GM21529 (cell line): ENCODE results near the gene SALL4.
"Not testable (repeated sequence)": the region's sequence is repeated elsewhere in the genome, so short reads cannot be mapped to it uniquely, and the experiment has no call there.

Experiments
- ATAC-seq: cut with Tn5 transposase; IDR thresholded peaks from one replicate; pipeline ENCODE4 v1.9.1; 2021; ENCODE audit not compliant: unreplicated experiment

Gene SALL4

DNA sequence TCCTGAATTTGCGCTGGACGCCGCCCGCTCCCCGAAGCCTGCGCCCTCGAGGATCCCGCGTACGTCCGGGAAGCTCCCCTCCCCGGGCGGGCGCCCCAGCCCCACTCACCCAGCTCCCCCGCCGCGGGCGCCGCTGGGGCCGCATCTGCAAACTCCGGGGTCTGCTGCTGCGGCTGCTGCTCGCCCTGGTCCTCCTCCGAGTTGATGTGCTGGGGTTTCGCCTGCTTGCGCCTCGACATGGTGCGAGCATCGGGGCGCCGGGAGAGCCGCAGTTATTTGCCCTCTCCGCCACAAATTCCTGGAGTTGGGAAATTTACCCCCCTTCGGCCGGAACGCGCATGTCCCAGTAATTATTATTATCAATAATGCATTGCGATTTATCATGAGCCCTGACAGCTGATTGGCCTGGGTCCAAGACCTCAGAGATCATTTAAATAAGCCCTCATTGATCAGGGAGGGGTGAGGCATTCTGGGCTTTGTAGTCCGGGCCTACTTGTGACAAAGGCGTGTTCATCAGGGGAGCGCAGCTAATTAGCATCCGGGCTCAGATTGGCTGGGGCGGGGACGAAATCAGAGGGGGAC lies at the start of gene SALL4:
Gene SALL4 (minus strand): TSS at position 352 of the 582 bp plus-strand sequence. CDS start 113 bp downstream, at position 239.
- ATAC-seq, result no peak

DNA sequence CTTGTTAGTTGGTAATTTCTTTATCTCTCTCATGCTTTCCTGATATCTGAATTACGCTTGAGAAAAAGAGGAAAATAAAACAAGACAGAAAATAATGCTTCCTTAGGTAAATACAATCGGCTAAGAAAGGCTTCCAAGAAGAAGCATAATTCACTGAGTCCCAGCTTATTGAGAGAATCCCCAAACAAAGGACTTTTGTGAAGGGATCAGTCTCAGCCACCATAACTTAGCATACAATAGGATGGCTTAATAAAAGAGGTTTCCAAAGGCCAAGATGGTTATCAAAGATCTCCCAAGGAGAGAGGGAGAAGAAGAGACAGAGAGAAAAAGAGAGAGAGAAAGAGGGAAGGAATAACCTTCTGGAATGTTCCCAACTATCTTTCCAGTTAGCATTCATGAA lies 46.0 kb upstream of the SALL4 start:
- no peak for ATAC-seq

DNA sequence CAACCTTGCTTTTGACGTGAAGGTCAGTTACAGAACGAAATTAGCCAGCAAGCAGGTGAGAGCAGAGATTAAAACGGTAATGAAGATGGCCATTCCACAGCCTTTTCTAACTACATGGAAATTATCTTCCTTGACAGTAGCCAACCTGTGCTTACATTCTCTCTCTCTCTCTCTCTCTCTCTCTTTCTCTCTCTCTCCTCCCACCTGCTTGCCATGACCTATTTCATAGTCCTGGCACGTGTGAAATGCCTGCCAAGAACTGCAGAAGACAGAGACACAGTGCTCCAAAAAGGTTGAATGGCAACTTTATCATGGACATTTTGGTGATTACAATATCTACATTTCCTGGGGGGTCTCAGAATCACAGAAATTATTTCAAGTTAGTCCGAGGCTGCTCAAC lies 38.5 kb upstream of the SALL4 start:
- no peak for ATAC-seq

DNA sequence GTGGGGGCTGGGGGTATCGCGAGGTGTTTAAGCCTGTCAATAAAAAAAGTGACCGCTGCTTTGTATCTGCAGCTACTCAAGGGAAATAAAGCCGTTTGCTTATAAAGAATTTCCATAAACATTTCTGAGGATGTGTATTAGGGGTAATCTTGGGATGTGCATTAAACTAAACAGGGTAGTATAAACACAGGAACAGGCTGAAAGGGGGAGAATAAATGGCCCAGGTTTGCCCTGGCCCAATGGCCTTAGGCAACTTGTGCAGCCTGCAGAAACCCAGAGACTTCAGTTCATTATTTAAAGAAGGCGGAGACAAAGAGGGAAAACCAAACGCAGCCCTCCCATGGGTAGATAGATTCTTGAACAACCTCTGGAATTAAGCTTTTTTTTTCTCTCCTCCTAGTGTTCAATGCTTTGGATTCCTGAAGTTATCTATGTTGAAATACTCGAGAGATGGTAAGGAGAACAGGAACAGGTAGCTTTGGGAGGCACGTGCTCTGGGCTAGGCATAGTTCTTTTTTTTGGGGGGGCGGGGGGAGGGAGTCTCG lies 35.6 kb upstream of the SALL4 start:
- no peak for ATAC-seq

DNA sequence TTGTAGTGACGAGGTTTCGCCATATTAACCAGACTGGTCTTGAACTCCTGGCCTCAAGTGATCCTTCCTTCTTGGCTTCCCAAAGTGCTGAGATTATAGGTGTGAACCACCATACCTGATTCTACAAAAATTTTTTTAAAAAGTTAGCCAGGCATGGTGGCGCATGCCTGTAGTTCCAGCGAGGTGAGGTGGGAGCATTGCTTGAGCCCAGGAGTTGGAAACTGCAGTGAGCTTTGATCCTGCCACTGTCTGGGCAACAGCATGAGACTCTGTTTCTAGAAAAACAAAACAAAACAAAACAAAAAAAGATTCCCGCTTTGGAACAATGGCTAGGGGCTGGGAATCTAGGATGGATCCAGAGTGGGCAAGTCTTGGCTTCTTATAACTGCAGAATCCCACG lies 35.1 kb upstream of the SALL4 start:
- no peak for ATAC-seq

DNA sequence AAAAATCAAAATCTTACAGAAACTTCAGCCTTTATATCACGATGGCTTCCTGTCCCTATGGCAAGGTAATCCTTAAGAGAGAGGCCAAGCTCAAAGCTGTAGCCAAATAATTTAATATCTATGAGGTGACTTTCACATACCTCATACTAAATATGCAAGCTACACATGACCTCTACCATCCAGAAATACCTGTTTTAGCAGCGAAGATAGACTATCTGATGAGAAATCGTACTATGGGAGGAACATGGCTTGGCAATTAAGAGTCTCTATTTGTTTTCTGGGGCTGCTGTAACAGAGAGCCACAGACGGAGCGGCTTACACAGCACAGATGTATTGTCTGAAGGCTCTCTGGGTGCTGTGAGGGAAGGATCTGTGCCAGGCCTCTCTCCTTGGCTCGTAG lies 31.0 kb upstream of the SALL4 start:
- ATAC-seq, result no peak

DNA sequence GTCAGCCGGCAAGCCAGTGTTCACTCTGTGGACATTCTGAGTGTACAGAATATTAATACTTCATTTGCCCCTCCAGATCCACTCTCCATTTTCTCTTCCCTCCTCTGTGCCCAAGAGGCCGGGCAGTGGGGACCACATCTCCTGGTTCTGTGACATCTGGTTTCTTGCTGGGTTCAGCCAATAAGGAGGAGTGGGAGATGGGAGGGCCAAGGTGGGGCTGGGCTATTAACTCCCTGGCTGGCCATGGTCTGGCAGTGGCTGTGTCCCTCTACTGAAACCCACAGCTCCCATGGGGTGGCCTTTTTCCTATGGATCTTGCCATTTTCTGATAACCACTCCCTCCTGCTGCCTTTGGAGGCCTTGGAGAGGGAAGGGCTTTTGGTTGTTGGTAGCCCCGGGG lies 30.0 kb upstream of the SALL4 start:
- no peak for ATAC-seq

DNA sequence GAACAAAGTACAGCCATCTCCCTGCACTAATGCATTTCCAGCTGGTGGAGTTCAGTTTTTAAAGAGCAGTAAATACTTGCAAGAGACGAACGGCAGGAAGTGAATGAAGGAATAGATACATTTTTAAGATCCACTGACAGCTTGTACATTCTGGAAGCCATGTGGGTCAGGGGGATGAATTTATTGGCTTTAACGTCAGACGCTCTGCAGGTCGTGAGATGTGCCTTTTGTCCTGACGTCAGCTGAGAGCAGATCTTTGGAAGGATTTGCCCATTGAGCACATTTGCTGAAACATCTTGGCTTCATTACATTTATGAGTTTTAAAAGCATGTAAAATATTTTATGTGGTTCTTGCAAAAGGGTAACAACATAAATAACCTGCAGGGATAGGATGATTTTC lies 29.5 kb upstream of the SALL4 start:
- no peak for ATAC-seq

DNA sequence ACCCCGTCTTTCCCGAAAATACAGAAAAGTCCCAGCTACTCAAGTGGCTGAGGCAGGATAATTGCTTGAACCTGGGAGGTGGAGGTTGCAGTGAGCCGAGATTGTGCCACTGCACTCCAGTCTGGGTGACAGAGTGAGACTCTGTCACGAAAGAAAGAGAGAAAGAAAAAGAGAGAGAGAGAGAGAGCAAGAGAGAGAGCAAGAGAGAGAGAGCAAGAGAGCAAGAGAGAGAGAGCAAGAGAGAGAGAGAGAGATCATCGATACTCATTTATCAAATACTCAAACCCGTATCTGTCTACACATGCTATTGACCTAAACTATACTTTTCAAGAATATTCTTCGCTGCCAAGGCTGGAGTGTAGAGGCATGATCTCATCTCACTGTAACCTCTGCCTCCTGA lies 28.2 kb upstream of the SALL4 start:
- no peak for ATAC-seq

DNA sequence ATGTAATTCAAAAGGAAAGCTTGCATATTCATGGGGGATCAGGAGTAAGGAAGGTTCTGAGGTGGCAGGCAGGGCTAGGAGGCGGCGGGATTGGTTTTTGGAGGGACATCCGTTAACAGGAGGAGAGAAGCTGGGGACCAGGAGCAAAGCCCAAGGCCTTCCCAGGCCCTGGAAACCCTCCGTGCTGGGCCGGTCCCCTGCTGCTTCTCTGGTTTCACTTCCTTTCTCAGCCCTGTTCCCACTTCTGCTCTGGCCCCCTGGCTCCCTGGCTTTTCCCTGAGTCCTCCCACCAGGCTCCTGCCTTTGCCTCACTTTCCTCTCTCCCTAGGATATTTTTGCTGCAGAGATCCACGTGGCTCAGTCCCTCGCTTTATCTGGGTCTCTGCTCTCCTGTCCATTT lies 26.4 kb upstream of the SALL4 start:
- ATAC-seq, result no peak

DNA sequence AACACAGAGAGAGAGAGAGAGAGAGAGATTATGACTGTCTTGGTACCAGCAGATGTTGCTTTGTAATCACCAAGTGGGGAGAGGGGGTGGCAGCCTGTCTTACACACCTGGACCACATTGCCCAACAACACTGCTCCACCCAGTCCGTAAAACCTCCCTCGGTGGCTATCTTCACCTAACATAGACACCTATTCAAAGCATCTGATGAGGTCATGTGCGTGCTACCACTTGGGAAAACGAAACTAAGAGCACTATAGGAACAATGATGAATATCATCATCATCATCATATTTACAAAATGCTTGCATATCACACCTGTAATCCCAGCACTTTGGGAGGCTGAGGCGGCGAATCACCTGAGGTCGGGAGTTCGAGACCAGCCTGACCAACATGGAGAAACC lies 24.1 kb upstream of the SALL4 start:
- ATAC-seq, result no peak

DNA sequence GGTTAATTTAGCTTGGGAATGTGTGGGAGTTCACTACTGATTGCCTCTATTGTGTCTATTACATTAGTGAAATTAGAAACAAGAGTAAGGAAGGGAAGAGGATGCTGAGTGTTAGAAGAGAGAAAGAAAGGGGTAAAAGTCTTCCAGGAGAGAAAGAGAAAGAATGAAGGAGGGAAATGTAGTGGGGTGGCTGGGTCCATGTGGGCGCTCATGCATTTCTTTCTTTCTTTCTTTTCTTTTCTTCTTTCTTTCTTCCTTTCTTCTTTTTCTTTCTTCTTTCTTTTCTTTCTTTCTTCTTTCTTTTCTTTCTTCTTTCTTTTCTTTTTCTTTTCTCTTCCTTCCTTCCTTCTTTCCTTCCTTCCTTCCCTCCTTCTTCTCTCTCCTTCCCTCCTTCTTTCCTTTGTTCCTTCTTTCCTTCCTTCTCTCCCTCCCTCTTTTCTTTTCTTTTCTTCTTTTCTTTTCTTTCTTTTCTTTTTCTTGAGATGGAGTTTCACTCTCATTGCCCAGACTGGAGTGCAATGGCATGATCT lies 16.2 kb upstream of the SALL4 start:
- no peak for ATAC-seq

DNA sequence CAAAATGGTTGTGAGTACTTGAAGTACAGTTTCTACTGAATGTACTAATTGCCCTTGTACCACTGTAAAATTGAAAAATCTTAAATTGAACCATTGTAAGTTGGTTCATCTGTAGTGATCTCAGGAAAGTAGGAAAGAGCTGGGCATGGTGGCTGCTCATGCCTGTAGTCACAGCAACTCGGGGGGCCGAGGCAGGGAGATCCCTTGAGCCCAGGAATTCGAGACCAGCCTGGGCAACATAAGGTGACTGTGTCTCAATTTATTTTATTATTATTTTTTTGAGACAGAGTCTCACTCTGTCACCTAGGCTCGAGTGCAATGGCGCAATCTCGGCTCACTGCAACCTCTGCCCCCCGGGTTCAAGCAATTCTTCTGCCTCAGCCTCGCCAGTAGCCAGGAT lies 14.5 kb upstream of the SALL4 start:
- not testable (repeated sequence) for ATAC-seq

DNA sequence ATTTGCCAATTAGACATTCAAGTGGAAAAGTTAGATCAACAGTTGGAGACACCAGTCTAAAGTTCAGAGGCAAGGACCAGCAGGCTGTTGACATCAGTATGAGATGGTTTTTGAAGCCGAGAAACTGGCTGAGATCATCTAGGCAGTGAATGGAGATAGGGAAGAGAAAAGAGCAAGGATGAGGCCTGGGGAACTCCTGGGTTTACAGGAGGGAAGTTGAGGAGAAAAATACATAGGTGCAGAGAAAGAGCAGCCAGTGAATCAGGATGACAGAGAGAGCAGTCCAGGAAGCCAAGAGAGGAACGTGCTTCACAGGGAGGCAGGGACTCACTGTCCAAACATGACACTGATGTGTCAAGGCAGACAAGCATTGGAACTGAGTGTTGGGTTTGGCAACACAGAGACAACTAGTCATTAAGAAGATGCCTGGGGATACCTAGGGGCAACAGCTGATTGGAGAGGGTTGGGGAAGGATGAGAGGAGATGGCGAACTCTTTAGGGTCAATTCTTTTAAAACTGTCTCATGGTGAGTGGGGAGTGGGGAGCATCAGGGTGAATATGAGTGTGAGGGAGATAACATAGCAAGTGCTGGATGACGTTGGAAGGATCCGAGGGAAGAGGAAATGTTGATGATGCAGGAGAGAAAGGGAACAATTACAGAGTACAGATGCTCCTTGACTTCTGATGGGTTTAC lies 13.2 kb upstream of the SALL4 start:
- no peak for ATAC-seq

DNA sequence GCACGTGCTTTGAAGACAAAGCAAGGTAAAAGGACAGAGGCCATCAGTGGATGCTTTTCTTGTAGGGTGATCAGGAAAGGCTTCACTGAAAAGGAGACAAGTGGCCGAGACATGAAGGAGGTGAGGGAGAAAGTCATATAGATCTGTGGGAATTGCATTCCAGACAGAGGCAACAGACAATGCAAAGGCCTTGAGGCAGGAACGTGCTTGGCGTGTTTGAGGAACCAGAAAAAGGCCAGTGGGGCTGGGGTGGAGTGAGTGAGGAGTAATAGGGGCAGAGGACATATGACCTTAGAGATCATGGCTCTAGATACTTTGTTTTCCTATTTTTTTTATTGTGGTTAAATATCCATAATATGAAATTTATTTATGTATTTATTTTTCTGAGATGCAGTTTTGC lies 10.5 kb upstream of the SALL4 start:
- ATAC-seq, result no peak

DNA sequence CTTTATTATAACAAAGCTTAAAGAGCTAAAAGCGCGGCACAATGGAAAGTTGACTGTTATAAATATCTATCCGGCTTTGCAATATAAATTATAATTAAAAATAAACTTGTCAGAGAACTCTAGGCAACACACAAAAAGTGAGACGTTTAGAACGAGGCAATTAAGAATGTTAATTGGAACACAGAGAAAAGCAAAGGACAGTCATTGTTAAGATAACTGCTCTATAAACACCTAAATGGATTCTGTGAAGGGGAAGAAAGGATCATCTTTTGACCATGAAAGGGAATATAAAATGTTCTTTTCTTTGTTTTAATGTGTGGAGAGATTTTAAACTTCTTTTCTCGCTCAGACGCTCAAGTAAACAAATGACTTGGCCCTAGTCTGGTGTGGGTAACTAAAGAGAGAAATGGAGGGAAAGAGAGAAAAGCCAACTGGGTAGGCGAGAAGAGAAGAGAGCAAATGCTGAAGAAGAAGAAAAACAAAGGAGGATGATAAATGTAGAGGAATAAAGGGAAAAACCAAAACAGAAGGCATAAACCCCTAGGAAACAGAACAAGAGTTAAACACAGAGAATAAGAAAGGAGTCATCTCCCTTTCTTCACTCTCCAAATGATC lies 9.3 kb upstream of the SALL4 start:
- ATAC-seq, result no peak

DNA sequence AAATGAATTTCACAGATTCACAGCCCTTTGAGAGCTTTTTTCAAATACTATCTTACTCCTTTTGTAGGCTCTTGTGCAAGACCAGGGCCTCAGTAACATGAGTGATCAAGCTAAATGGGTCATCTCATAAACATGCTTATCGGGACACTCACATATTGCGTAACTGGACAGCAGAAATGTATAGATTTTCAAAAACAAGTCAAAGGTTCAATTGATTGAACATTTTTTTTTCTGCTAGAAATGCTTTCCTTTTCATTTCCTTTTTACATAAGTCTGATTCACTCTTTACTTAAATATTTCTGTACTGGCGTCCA lies 8.7 kb upstream of the SALL4 start:
- ATAC-seq, result no peak

DNA sequence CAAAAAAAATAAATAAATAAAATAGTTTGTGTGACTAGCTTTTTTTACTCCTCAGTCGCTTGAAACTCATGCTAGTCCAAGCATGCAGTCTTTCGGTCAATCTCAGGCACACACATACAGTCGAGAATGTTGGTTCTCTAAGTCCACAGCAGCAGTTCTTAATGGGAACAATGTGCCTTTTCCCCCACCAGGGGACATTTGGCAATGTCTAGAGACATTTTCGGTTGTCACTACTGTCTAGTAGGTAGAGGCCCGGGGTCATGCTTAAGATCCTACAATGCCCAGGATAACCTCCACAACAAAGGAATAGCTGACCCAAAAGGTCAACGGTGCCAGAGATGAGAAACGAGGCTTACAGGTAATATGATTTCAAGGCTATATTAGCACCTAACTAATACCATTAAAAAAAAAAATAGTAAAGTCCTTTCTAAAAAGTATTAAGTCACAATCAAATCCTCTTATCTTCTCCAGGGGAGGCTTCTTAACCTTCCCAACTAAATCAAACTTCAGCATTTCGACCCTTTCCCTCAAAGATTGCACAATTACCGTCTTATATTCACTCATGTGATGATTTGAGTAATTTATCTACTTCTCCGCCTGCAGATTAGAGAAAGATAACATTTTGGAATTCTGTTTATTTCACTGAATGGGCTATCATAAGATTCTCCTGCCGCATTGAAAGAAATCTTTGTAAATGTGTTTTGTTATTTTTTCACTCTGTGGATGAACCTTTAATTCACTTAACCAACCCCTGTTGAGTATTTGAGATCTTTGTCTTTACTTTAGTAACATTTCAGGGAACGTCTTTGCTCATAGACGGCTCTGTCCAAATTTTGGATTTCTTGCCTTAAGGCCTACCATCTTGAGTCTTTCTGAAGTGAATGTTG lies 8.1 kb upstream of the SALL4 start:
- no peak for ATAC-seq

DNA sequence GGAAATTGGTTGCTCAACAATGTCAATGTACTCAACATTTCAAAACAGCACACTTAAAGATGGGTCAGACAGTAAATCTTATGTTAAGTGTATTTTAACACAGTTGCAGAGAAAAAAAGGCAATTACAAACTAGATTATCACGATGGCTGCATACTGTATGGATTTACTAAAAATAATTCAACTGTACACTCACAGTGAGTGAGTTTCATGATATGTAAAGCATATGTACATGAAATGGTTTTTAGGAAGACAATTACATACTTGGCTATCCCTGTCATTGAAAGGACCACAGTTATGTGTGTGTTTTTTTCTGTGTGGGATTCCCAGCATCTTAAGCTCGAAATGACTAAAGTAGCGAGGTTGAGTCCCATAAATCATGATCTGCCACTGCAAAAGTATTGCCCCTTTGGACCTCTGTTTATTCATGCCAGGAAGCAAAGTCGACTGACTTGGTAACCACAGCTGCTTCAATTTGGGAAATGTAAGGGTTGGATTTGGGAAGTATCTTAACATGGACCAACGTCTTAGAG lies 5.5 kb upstream of the SALL4 start:
- no peak for ATAC-seq

DNA sequence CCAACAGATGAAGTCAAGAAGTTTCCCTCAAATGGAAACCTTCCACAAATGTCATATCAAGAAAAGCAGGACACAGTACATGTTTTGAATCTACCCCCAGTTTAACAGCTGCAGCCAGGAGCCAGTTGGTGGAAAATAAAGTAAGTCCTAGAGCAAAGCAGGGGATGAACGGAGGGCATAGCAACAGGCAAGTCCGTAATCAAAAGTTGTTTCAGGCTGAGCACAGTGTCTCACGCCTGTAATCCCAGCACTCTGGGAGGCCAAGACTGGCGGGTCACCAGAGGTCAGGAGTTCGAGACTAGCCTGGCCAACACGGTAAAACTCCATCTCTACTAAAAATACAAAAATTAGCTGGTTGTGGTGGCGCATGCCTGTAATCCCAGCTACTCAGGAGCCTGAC lies 2.4 kb upstream of the SALL4 start:
- ATAC-seq, result no peak
